ENCODE data around the gene HJURP. TPM values are rescaled to one million over a fixed set of nuclear protein-coding genes. Genes with fewer than 3 reads are reported as not detected.

HJURP gene
- total and polyA plus RNA-seq, 9 of the 15 experiments (the other 6 are each of a cell fraction or from before 2014, with no cell fraction given), result 13.8 to 102 (median 28.3) TPM

- TF ChIP-seq ZBTB40 (IDR thresholded peaks at IDR 0.05), result 0 out of 2 replicates have a peak, but pooled peaks have one; percentile 12
- TF ChIP-seq ZBTB40 (CRISPR knock-in tag; IDR thresholded peaks at IDR 0.05), result no peak
- TF ChIP-seq PHF20 (IDR thresholded peaks at IDR 0.05; ENCODE audit: partially characterized antibody), result no peak
- peak; percentile 16; the same call in 1 of the 2 replicates for TF ChIP-seq RB1 (IDR thresholded peaks at IDR 0.05; ENCODE audit: low read depth)
- no peak for TF ChIP-seq ESRRB (CRISPR knock-in tag; IDR thresholded peaks at IDR 0.05; ENCODE audit: borderline replicate concordance)
- peak; percentile 84 for TF ChIP-seq NBN (IDR thresholded peaks at IDR 0.05; ENCODE audit: low read depth)
- no peak for TF ChIP-seq HBP1 (CRISPR knock-in tag; IDR thresholded peaks at IDR 0.05)
- TF ChIP-seq ZBTB9 (CRISPR knock-in tag; IDR thresholded peaks at IDR 0.05), result no peak
- TF ChIP-seq NRF1 (conservative IDR thresholded peaks at IDR 0.05 in 1 of 2, IDR thresholded peaks at IDR 0.05 in 1 of 2), result peak; percentile 27 to 40; a peak in 3 of 4 replicates
- no peak for TF ChIP-seq ELF2 (CRISPR knock-in tag; IDR thresholded peaks at IDR 0.05)
- no peak for TF ChIP-seq EGR1 (conservative IDR thresholded peaks at IDR 0.05)
- TF ChIP-seq RBM34 (IDR thresholded peaks at IDR 0.05; ENCODE audit: borderline replicate concordance, insufficient read depth, low read length), result no peak
- TF ChIP-seq ZNF511 (CRISPR knock-in tag; IDR thresholded peaks at IDR 0.05), result no peak
- TF ChIP-seq TCF3 (CRISPR knock-in tag; IDR thresholded peaks at IDR 0.05), result peak; percentile 61
- peak; percentile 85 for TF ChIP-seq DPF2 (IDR thresholded peaks at IDR 0.05)
Observed at GRCh38 chr2:233857511-233858141, 3.3 kb upstream of the HJURP start (continued).

All from K562 (cell line).